ENCODE measurements around the gene DENND5B.
A peak's percentile ranks its signal among the peaks of the same experiment; 100 is the strongest.

The DENND5B gene

DNA sequence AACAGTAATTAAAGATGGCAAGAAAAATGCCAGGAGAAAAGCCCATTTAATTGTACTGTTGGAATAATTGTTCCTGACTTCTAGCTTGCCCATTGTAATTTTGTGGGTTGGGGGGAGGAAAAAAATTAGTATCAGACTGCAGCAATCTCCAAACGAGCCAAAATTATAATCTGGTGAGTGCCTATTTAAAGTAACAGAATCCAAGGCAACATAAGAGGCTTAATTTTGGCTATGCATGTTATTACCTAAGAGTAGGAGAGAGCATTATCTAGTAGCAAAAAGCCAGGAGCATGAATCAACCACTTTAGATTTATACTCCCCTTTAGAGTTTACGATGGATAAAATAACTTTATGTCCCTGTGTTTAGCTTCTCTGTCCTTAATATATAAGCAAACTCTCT, 14.6 kb upstream of the DENND5B start:
- peaks cover 21% of the 10 kb centered on the region for H3K9me3 Mint-ChIP-seq

DNA sequence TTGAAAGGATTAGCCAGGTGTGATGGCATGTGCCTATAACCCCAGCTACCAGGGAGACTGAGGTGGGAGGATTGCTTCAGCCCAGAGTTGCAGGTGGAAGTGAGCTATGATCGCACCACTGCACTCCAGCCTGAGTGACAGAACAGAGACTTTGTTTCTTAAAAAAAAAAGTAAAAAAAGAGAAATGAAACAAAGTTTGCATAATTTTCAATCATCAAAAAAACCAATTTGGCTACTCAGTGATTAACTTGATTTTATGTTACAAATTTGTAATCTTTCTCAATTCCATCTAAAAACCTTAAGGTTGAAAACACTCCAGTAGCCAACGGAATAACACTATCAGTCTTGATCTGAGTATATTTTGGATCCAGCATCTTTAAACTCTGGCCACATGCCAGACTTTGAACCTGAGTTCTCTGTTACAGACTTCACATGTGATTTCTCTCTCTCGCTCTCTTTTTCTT, 12.6 kb upstream of the DENND5B start:
- ATAC-seq: no peak
- H3K27me3 Mint-ChIP-seq: peaks cover 2% of the 10 kb centered on the region
- peaks cover 13% of the 10 kb centered on the region for H3K9me3 Mint-ChIP-seq
- peaks cover 2% of the 10 kb centered on the region for H3K4me1 Mint-ChIP-seq
- DNase-seq: peak; percentile 6
- H3K27ac Mint-ChIP-seq: no peak overlapping the region
- no peak overlapping the region for H3K4me3 Mint-ChIP-seq
- peaks cover 6% of the 10 kb centered on the region for H3K36me3 Mint-ChIP-seq (ENCODE audit: low read depth)

More for the DNA sequence above, 14.6 kb upstream of the DENND5B start:
- H3K4me3 Mint-ChIP-seq: no peak overlapping the region
- peaks cover 6% of the 10 kb centered on the region for H3K36me3 Mint-ChIP-seq (ENCODE audit: low read depth)
- H3K27me3 Mint-ChIP-seq: no peaks in the 10 kb centered on the region
- H3K27ac Mint-ChIP-seq: no peak overlapping the region
- ATAC-seq: no peak
- no peak for DNase-seq
- no peaks in the 10 kb centered on the region for H3K4me1 Mint-ChIP-seq

DNA sequence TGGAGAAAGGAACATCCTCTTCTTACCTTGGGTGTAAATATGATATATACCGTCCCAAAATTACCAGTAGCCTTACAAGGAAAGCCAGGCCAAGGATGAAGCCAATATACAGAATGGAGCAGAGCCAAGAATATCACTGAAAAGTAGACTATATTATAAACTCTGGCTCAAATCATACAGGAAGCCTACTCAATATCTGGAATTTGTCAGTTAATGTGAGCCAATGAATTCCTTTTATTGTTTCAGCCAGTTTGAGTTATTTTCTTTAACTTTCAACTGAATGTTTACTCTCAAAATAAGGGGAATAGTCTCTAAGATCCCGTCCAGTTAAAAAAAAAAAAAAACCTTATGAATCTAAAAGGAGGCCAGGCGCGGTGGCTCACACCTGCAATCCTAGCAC, 9.8 kb upstream of the DENND5B start:
- H3K27me3 Mint-ChIP-seq: peaks cover 13% of the 10 kb centered on the region
- H3K36me3 Mint-ChIP-seq (ENCODE audit: low read depth): no peaks in the 10 kb centered on the region
- H3K4me3 Mint-ChIP-seq: no peak overlapping the region
- H3K27ac Mint-ChIP-seq: no peak overlapping the region
- DNase-seq: no peak
- no peaks in the 10 kb centered on the region for H3K9me3 Mint-ChIP-seq
- H3K4me1 Mint-ChIP-seq: peaks cover 2% of the 10 kb centered on the region
- no peak for ATAC-seq

DNA sequence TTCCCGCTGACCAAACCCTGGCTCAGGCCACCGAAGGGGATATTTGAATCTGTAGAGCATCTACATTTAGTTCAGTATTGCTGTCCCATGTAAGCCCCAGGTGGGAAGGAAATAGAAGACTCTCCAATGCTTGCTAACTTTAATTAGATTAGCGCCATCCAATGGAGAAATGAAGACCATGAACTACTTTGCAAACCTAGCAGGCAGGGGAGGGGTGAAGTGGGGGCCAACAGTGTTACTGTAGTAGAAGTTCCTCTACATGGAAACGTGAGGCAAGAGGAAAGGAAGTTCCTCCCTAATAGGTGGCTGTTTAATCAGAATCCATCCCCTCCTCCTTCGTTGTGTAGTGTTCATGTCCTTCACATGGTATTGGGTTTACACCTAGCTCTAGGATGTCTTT, 9.3 kb upstream of the DENND5B start:
- peaks cover 2% of the 10 kb centered on the region for H3K4me1 Mint-ChIP-seq
- H3K4me3 Mint-ChIP-seq: no peak overlapping the region
- H3K27ac Mint-ChIP-seq: no peak overlapping the region
- peaks cover 17% of the 10 kb centered on the region for H3K27me3 Mint-ChIP-seq
- H3K36me3 Mint-ChIP-seq (ENCODE audit: low read depth): no peaks in the 10 kb centered on the region
- DNase-seq: no peak
- no peaks in the 10 kb centered on the region for H3K9me3 Mint-ChIP-seq
- no peak for ATAC-seq

DNA sequence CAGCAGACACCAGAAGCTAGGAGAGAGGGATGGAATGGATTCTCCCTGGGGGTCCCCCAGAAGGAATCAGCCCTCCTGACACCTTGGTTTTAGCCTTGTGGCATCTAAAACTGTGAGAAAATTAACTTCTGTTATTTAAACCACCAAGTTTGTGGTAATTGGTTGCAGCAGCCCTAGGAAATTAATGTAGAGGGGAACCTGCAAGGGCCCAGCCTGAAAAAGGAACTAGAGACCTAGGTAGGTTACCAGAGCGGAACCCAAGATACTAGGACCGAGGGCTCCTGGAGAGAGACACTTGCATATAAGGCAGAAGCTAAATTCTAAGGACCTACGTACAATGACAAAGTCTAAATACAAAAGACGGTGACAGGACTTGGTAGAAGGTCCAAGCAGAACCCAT, 8.1 kb upstream of the DENND5B start:
- H3K9me3 Mint-ChIP-seq: no peaks in the 10 kb centered on the region
- H3K36me3 Mint-ChIP-seq (ENCODE audit: low read depth): no peaks in the 10 kb centered on the region
- no peak for DNase-seq
- peaks cover 2% of the 10 kb centered on the region for H3K4me1 Mint-ChIP-seq
- H3K4me3 Mint-ChIP-seq: peak overlapping the region; percentile 24
- no peak for ATAC-seq
- no peak overlapping the region for H3K27ac Mint-ChIP-seq
- peaks cover 22% of the 10 kb centered on the region for H3K27me3 Mint-ChIP-seq

DNA sequence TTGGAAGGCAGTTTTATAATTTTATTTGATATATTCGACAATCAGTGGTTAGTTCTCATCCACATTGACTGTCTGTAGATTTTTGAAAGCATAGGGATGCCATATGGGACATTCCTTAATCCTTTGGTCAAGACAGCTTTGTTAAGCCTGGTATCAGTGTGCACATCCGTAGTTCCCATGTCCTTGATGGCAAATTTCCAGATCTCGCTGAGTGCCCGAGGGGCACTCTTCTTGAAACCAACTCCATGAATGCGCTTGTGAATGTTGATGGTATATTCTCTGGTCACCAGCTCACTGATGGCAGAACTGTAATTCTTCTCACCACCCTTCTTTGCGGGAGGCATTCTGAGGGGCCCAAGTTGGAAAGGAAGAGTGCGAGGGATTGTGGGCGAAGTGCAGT, 6.1 kb upstream of the DENND5B start:
- no peak overlapping the region for H3K27ac Mint-ChIP-seq
- no peak overlapping the region for H3K4me3 Mint-ChIP-seq
- H3K4me1 Mint-ChIP-seq: peaks cover 5% of the 10 kb centered on the region
- H3K27me3 Mint-ChIP-seq: peaks cover 26% of the 10 kb centered on the region
- DNase-seq (no peak), ATAC-seq (no peak)
- H3K36me3 Mint-ChIP-seq (ENCODE audit: low read depth): no peaks in the 10 kb centered on the region
- no peaks in the 10 kb centered on the region for H3K9me3 Mint-ChIP-seq

DNA sequence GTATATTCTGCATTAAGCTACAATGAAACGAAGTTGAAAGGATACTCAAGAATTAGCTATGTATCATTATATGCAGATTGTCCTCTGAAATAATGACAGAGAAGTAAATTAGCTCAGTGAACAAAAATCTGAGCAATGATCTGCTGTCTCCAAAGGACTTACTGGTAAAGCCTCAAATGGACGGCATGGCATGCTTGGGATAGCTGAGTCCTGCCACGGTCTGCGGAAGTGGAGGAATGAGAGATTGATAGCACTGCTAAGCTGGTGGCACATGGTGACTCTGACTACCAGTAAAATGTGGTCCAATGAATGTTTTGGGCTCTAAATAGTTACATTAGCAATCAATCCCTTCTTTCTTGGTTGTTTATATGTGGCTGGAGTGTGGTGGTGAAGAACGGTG, 3.7 kb upstream of the DENND5B start:
- peaks cover 35% of the 10 kb centered on the region for H3K27me3 Mint-ChIP-seq
- H3K36me3 Mint-ChIP-seq (ENCODE audit: low read depth): no peaks in the 10 kb centered on the region
- ATAC-seq (no peak), DNase-seq (no peak)
- no peaks in the 10 kb centered on the region for H3K9me3 Mint-ChIP-seq
- H3K27ac Mint-ChIP-seq: no peak overlapping the region
- H3K4me1 Mint-ChIP-seq: peaks cover 13% of the 10 kb centered on the region
- no peak overlapping the region for H3K4me3 Mint-ChIP-seq

DNA sequence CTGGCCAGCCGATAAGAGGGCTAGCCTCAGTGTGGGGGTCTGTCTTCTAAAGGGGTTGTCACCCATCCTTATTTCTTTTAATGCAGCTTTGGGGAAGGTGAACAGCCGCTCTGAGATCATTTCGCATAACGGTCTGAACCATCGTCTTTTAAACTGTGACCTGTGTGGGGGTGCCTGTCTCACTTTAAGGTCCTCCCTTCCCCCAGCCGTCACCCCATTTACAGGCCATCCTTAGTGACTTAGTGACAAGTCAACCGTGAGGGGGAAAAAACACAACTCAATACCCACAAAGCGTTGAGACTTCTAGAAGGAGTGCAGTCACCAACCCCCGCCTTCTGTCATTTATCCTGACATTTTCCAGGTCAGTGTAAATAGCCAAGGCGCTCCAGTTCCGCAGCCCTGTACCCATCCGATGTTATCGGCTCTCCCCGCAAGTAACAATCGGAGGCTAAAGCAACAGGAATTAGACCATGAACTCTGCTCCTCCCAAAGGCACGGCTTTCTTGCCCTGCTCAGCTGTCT, 505 bp upstream of the DENND5B start:
- peak overlapping the region; percentile 80 for H3K27ac Mint-ChIP-seq
- H3K9me3 Mint-ChIP-seq: no peaks in the 10 kb centered on the region
- no peaks in the 10 kb centered on the region for H3K36me3 Mint-ChIP-seq (ENCODE audit: low read depth)
- DNase-seq: peak; percentile 6
- peaks cover 45% of the 10 kb centered on the region for H3K27me3 Mint-ChIP-seq
- H3K4me1 Mint-ChIP-seq: peaks cover 21% of the 10 kb centered on the region
- ATAC-seq: no peak
- H3K4me3 Mint-ChIP-seq: peak overlapping the region; percentile 82

DNA sequence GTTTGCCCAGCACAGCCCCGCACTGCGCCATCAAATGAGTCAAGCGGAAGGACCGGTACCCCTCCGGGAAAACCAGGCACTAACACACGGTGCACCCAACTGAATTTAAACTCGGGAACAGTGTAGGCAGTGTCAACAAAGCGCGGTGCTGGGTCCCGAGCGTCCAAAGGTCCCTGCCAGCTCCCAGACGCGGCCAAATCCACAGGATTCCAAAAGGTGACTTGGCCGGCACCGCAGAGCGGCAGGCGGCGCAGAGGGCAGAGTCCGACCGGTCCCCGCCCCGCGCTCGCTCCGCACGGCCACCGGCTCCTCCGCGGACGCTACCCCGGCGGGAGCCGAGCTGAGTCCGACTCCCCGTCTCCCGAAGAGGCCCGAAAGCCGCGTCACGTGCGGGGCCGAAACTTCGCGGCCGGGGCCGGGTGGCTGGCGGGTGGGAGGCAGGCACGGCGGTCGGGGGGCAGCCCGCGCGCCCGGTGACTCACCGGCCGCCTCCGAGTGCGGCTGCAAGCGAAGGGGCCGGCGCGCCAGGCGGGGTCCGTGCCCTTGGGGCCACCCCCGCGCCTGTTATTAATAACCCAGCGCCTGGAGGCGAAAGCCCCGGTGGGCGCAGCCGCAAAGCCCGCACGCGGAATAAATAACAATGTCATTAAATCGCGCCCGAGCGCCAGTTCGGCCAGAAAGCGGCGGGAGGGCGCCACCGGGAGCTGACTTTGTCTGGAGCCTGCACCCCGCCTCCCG, 863 bp downstream of the DENND5B start:
- Mint-ChIP-seq H3K9me3 (no peaks in the 10 kb centered on the region), H3K36me3 (ENCODE audit: low read depth) (no peaks in the 10 kb centered on the region), H3K27me3 (peaks cover 45% of the 10 kb centered on the region), H3K27ac (peak overlapping the region; percentile 44), H3K4me3 (peak overlapping the region; percentile 79), H3K4me1 (peaks cover 21% of the 10 kb centered on the region)
- peak; percentile 48 for DNase-seq
- ATAC-seq: peak; percentile 76

DNA sequence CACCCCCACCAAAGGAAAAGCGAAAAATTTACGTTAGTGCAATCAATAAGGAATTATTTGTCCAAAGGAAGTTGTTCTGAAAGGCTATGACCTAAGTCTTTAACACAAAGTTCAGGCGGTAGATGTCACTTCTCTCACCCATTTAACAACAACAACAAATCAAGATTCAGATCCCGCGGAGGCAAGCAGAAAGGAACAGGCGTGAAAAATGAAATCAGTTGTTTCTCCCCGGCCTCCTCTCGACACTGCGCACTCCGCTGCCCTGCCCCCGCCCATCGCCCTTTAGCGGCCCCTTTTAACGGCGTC, 1.4 kb downstream of the DENND5B start:
- Mint-ChIP-seq H3K27me3 (peaks cover 45% of the 10 kb centered on the region), H3K9me3 (no peaks in the 10 kb centered on the region), H3K4me3 (peak overlapping the region; percentile 79), H3K27ac (peak overlapping the region; percentile 44), H3K4me1 (peaks cover 21% of the 10 kb centered on the region), H3K36me3 (ENCODE audit: low read depth) (no peaks in the 10 kb centered on the region)
- DNase-seq: peak; percentile 64
- no peak for ATAC-seq

DNA sequence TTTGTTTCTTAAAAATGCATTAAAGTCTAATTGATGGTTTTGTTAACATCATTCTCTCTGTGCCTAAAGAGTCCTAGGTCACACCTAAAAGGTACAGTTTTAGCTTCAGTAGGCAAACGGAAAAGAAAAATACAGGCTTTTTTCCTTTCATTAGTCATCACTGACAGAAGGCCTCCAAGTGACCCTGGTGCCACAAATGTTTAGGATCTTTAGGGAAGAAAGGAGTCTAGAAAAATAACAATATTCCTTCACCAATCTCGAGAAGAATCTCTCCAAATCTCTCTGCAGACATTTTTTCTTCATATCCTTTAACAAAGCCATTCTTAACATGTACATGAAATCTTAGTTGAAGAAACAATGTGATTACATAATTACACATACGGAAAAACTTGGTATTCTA, 2.0 kb downstream of the DENND5B start:
- H3K36me3 Mint-ChIP-seq (ENCODE audit: low read depth): no peaks in the 10 kb centered on the region
- ATAC-seq (no peak), DNase-seq (no peak)
- H3K27me3 Mint-ChIP-seq: peaks cover 44% of the 10 kb centered on the region
- peak overlapping the region; percentile 79 for H3K4me3 Mint-ChIP-seq
- no peaks in the 10 kb centered on the region for H3K9me3 Mint-ChIP-seq
- H3K27ac Mint-ChIP-seq: peak overlapping the region; percentile 10
- peaks cover 21% of the 10 kb centered on the region for H3K4me1 Mint-ChIP-seq

DNA sequence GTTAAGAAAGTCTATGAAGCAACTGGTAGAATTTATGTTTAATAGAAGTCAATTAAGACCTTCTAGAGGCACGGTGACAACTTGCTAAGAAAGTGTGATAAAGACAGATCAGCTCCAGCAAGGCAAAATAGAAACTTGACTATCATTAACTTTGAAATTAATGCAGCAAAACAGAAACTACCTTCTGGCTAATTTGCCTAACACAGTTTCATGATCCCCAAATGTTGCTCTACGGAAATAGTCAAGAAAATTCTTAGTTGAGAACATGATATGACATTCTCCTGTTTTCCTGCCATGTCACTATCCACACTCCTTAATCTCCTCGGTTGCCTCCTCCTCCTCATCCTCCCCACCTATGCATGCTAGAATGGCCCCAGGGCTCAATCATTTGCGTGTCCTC, 4.2 kb downstream of the DENND5B start:
- DNase-seq: no peak
- H3K4me3 Mint-ChIP-seq: no peak overlapping the region
- no peaks in the 10 kb centered on the region for H3K36me3 Mint-ChIP-seq (ENCODE audit: low read depth)
- no peaks in the 10 kb centered on the region for H3K9me3 Mint-ChIP-seq
- no peak overlapping the region for H3K27ac Mint-ChIP-seq
- peaks cover 38% of the 10 kb centered on the region for H3K27me3 Mint-ChIP-seq
- no peak for ATAC-seq
- H3K4me1 Mint-ChIP-seq: peaks cover 17% of the 10 kb centered on the region

DNA sequence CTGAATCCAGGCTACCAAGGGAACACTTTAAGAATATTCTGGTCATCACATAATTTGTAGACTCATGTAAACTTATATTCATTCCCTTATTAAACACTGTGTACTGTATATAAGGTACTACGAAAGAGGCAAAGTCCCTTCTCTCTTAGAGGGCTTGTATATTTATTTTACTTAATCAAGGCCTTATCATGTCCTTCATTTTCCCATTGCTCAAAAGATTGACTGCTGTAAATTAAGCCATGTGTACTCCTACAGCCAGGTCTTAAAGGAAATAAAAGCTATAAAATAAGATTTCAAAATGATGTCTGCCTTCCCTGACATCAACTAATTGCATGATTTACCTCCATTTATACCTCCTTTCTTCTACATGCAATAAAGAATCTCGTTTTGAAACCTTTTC, 5.0 kb downstream of the DENND5B start:
- no peaks in the 10 kb centered on the region for H3K9me3 Mint-ChIP-seq
- no peak for DNase-seq
- H3K4me3 Mint-ChIP-seq: no peak overlapping the region
- H3K27ac Mint-ChIP-seq: no peak overlapping the region
- H3K27me3 Mint-ChIP-seq: peaks cover 33% of the 10 kb centered on the region
- no peak for ATAC-seq
- peaks cover 12% of the 10 kb centered on the region for H3K4me1 Mint-ChIP-seq
- H3K36me3 Mint-ChIP-seq (ENCODE audit: low read depth): no peaks in the 10 kb centered on the region

DNA sequence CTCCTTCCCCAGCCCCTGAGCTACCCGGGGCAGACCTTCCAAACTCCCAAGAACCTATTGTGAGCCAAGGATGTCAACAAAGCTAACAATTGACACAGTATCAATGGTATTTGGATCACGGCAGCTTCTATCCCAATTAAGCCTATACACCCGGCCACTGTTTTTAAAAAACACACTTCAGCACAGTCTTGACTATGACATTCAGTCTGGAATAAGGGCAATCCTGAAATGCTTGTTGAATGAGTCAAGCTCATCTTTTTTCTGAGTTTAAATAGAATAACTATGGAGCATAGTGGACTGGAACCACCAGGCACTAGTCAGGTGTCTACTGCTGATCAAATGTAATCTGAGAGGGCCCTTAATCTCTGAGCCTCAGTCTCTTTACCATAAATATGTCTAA, 5.7 kb downstream of the DENND5B start:
- H3K4me3 Mint-ChIP-seq: no peak overlapping the region
- no peak for ATAC-seq
- H3K27ac Mint-ChIP-seq: no peak overlapping the region
- no peaks in the 10 kb centered on the region for H3K9me3 Mint-ChIP-seq
- no peak for DNase-seq
- H3K4me1 Mint-ChIP-seq: peaks cover 12% of the 10 kb centered on the region
- no peaks in the 10 kb centered on the region for H3K36me3 Mint-ChIP-seq (ENCODE audit: low read depth)
- peaks cover 33% of the 10 kb centered on the region for H3K27me3 Mint-ChIP-seq

DNA sequence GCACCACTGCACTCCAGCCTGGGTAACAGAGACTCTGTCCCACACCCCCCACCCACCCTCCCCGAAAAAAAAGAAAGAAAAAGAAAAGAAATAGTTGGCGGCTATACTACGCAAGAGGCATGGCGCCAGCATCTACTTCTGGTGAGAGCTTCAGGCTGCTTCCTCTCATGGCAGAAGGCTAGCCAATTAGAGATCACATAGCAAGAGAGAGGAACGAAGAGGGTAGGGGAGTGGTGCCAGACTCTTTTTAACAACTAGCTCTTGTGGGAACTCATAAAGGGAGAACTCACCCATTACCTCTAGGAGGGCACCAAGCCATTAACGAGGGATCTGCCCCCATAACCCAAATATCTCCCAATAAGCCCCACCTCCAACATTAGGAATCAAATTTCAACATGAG, 6.2 kb downstream of the DENND5B start:
- Mint-ChIP-seq H3K4me1 (peaks cover 12% of the 10 kb centered on the region), H3K27ac (no peak overlapping the region), H3K36me3 (ENCODE audit: low read depth) (no peaks in the 10 kb centered on the region)

DNA sequence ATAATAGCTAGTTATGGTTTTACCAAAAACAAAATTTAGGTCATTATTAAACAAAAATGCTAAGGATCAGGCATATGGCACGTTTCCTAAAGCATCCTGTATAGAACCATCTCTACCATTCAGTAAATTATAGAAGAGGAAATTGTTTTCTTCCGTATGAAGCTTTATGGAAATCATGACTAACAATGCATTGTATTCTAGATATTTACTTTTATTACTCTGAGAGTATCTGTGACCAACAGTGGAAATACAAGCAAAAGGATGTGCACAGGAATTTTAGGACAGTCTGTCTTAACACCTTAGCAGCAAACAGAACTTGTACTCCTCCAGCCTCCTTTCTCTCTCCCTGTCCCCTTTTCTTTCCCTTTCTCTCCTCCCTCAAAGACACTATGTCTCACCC, 7.1 kb downstream of the DENND5B start:
- Mint-ChIP-seq H3K27ac (no peak overlapping the region), H3K36me3 (ENCODE audit: low read depth) (no peaks in the 10 kb centered on the region), H3K4me3 (no peak overlapping the region), H3K27me3 (peaks cover 23% of the 10 kb centered on the region), H3K9me3 (no peaks in the 10 kb centered on the region), H3K4me1 (peaks cover 3% of the 10 kb centered on the region)
- ATAC-seq (no peak), DNase-seq (no peak)

More for the DNA sequence above, 6.2 kb downstream of the DENND5B start:
- ATAC-seq (no peak), DNase-seq (no peak)
- H3K9me3 Mint-ChIP-seq: no peaks in the 10 kb centered on the region
- no peak overlapping the region for H3K4me3 Mint-ChIP-seq
- peaks cover 32% of the 10 kb centered on the region for H3K27me3 Mint-ChIP-seq
